DMS53 (cell line): ENCODE measurements around the gene ZNF670.

Source experiments
- DNase-seq: peaks from one replicate; lab custom pipeline; 2025; lab: John Stamatoyannopoulos, UW

The ZNF670 gene

DNA sequence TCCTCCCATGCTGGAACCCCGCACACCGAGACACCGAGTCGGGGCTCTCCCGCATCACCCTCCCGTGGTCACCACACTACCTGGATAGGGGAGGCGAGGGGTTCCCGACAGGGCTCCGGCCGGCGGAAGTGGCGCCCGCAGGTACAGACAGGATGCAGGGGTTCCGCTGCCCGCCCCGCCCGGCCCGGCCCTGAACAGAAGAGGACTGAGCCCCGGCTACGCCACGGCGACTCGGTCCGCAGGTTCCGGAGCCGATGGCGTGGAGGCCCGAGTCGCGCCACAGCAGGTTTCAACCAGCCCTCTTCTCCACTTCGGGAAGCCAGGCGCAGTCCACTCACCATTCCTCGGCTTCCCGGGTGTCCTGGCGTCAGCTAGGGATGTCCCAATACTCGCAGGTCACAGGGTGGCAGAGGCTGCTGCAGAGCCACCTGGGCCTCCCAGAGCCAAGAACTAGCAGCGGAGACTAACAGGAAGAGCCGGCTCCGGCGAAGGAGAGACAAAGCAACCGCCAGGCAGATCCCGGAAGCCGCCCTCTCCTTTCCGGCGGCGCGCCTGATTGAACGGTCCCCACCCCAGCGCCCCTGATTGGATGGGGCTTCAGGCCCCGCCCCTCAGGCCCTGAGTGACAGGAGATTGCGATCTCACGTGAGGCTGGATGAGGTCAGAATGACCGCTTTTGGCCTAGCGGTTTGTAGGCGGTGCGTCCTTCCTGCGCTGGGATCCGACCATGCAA is 25.4 kb upstream of the ZNF670 start, which contains the start of gene ZNF669:
Gene ZNF669, minus strand, starts transcription at position 498 of the 733 bp plus-strand sequence. Its CDS starts 157 bp downstream, at position 341.
- peak; percentile 99 for DNase-seq

DNA sequence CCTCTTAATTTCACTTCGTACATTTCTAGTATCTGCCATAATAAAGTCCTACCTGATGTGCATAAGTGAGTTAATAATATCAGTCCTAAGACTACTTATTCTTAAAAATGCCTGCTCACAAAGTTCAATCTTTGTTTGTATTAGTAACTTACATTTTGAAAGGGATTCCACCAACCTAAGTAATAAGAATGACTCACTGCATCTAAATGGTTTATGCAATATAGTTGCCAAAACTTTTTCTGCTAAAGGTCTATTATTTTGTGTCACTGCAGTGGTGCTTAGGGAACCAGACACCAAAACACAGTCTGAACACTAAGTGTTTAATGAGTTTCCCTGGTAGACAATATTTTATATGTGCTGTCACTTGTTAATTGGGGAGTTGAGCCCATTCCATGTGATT is 23.8 kb upstream of the ZNF670 start:
- no peak for DNase-seq

DNA sequence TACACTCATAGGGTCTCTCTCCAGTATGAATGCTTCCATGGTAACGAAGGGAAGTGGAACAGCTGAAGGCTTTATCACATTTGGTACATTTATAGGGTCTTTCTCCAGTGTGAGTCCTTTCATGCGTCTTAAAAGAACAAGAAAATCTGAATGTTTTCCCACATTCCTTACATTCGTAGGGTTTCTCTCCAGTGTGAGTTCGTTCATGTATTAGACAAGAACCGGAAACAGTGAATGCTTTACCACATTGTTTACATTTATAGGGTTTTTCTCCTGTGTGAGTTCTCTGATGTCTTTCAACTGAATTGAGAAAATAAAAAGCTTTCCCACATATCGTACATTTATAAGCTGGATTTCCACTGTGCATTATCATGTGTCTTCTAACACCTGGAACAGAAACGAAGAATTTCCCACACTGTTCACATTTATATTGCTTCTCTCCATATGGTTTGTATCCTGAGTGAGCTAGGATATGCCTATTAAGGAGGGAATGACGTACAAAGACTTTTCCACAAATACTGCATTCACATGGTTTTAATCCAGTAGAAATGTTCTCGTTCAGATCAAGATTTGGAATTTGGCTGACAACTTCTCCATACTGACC is 22.2 kb upstream of the ZNF670 start:
- no peak for DNase-seq

DNA sequence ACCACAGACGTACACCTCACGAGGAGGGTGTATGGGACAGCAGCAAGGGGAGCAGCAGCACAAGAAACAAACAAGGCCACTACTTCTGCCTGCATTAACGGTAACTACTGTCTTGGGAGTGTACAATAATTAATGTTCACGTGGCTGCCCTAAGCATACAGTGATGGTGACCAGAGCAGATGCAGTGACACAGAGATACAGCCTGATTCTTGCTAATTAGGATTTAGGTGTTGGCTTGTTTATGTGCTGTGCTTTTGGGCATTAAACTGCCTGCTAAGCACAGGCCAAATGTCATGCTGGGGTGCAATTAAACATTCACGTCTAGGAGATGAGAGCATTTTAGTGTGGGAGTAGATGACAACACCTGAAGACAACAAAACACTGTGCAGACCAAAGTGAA is 18.3 kb upstream of the ZNF670 start:
- DNase-seq = no peak

DNA sequence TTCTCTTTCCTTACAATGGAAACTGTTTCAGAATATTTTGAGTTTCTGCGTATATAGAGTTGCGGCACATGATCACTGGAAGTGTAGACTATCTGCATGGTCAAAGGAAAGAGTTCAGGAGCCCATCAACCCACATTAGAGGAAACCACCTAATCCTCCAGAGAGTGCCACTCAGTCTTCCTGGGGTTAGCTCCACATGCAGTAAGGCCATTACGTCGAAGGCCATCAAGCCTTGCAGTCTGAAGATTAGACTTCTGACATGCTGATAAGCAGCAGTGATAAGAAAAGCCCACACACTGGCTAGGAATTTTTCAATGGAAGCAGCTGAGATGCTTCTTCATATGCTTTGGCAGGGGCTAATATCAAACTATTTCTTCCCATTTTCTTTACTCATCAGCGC is 17.9 kb upstream of the ZNF670 start:
- DNase-seq = no peak

DNA sequence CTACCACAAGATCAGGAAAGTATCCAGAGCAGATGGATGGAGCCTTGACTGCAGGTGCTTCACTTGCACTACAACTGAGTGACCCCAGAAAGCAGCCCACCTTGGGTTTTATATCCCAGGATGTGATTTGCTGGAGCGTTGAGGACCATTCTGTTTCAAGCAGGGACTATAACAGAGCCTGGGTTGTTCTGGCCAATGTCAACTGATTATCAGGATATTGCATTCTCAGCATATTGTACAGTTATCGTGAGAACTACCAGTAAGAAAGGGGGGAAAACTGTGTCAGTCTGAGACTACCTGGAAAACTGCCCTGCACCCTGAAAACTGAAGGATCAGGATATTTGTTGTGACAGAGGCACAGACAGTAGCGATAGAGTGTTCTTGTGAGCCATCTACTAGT is 17.5 kb upstream of the ZNF670 start:
- DNase-seq = no peak

DNA sequence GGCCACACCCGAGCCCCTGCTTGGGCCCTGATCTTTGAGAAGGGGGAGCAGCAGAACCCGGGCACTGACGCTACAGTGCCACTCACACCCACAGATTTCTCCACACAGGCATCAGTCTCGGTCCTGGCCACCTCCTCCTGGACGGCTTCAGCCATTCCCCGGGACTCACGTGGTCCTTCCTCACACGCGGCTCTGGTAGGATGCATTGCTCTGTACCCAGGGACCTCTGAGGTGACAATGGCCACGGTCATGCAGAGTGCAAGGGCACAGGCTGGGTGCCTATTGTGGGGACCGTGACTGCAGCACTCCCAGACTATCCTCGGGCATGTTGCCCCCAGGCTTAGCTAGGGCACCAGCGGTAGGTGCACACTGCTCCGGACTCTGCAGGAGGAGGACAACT is 11.8 kb upstream of the ZNF670 start:
- no peak for DNase-seq

DNA sequence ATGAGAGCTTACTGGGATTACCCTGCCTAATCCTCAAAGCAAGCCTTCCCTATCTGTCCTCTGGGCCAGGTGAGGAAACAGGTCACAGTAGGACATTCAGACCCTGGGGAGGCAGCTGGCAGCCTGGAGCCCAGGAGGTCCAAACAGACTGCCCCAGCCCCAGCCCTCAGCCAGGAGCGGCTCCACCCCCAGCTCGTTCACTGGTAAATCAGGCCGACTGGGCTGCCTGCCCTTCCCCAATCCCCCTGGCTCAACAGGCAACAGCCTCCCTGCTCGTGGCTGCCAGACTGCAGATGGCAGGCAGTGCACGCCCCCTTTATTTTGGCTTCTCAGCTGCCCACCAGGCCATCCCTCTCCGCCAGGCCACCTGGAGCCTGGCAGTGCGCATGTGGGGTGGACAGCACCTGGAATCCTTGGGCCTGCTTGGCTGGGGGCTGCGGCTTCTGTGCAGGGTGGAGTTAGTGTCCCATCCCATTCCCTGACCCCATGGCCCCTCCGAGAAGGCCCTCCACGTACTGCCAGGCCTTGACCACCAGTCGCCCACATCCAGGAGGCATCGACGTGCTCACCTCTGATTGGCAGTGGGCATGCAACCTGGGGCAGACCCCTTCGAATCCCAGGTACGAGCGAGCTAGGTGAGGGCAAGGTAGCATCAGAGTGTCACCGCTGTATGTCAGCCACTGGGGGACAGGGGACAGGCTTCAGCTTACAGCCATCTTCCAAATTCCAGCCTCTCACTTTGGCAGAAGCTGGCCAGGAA is 11.2 kb upstream of the ZNF670 start:
- no peak for DNase-seq

DNA sequence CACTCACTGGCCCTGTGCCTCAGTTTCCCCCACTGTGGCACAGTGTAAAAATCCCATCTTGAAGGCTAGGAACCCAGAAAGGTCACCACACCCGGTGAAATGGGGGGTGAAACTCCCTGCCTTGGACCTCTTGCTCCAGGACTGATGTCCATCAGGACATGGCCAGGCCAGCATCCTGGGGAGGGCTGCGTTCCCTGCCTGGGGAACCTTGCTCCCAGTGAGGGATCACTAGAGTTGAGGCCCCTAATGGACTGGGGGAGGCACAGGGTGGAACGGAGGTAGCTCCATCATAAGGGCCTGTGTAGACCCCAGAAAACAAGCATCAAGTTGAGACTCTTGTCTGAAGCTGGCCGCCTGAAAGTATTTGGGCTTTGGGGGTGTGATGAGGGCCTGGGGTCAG is 10.4 kb upstream of the ZNF670 start:
- DNase-seq = no peak

DNA sequence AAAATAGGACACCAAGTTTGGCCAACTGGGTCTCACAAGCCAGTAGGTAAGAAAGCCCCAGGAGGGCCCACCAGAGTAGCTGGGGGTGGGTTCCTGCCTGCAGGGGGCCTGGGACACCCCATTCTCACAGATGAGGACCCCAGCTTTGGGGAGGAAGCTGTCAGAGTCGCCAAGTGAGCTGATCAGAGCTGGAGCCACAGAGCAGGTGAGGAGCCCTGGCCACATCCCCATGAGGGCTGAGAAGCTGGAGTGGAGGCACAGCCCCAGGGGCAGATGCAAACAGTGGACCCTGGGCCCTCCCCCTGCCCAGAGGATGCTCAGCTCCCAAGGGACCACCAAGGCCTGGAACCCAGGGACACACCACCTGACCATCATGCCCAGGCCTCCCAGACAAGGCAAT is 8.6 kb upstream of the ZNF670 start:
- no peak for DNase-seq

DNA sequence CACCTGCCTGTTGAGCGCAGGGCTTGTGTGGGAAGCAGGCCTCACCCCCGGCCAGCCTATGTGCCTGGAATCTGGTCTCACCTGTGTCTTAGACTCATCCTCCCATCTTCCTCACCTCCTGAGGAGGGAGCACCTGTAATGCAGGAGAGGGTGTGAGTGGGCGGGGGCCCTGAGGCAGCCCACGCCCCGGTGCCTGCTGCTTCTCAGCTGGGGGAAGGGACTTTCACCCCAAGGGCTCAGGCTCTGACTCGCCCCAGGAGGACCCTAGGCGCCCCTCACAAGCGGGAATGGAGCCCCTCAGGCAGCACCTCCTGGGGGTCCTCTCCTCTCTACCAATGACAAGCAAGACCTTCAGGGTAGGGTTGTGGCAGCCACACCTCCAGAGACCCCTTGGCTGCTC is 6.7 kb upstream of the ZNF670 start:
- no peak for DNase-seq

DNA sequence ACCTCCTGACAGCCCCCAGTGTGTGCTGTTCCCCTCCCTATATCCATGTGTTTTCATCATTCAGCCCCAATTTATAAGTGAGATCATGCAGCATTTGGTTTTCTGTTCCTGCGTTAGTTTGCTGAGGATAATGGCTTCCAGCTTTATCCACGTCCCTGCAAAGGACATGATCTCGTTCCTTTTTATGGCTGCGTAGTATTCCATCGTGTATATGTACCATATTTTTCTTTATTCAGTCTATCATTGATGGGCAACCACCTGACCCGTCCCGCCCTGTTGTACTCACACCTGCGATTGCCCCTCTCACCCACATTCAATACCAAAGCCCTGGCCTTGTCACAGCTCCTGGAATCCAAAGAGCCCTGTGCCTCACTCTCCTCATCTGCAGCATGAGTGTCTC is 6.2 kb upstream of the ZNF670 start:
- DNase-seq = no peak

DNA sequence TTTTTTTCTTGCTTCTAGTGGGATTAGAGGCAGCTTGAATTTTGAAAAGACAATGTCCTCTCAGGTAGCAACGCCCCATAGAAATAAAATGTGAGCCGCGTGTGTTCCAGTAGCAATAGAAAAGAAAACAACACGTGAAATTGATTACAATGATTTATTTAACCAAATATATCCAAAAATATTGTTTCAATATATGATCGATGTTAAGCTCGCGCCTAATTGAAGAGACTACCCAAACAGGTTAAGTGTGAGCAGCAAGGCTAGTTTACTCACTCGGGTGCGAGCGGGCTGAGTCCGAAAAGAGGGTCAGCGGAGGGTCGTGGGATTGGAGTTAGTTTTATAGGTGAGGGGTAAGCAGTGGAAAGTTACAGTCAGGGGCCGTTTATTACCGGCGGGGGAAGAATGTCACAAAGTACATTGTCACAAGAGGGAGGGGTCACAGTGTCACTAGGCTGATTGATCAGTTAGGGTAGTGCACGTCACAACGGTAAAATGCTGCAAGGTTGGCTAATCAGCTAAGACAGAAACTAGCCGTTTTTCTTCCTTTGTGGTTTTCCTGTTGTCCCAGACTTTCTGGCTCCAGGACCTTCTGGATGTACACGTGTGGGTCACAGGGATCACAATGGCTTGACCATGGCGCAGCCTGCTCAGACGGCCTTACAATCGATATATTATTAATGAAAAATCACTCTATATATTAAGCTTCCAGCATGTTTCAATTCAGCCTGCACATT is 697 bp upstream of the ZNF670 start:
- DNase-seq = peak; percentile 64

DNA sequence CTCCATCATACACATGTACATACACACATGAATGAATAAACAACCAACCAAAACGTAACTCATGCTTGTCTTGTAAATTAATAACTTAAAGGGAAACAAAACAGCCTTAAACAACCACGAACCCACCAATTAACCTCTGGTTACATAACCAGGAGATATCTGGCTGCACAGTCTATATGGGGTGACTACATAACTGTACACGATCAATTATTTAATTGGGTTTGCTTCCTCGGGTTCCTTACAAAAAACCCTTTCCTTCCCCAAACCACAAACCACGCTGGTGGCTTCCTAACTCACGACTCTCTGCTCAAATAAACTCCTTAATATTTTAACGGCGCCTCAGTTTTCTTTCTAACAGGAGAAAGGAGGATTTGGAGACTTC is 744 bp downstream of the ZNF670 start:
- peak; percentile 40 for DNase-seq

DNA sequence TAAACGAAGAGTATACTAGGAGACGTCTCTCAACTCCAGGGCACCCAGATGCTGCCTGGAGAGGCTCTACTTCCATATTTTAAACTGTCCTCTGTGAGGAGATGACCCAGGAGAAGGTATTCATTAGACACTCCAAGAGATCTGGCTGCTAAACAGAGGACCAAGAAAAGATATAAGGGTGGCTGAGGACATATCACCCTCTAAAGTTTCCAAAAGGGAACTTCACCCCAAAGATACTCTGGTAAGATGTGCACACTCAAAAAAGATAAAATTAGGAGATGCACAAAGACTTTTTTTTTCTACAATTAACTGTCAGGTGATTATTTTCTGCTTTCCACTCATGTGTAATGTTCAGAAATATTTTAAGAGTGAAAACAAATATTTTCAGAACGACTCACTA is 1.4 kb downstream of the ZNF670 start:
- no peak for DNase-seq

DNA sequence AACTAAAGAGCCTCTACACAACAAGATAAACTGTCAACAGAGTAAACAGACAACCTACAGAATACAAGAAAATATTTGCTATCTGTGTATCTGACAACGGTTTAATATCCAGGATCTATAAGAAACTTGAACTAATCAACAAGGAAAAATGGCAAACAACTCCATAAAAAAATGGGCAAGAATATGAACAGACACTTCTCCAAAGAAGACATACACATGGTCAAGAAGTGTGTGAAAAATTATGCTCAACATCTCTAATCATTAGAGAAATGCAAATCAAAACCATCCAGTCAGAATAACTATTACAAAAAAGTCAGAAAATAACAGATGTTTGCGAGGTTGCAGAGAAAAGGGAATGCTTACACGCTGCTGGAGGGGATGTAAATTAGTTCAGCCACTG is 8.0 kb downstream of the ZNF670 start:
- no peak for DNase-seq

DNA sequence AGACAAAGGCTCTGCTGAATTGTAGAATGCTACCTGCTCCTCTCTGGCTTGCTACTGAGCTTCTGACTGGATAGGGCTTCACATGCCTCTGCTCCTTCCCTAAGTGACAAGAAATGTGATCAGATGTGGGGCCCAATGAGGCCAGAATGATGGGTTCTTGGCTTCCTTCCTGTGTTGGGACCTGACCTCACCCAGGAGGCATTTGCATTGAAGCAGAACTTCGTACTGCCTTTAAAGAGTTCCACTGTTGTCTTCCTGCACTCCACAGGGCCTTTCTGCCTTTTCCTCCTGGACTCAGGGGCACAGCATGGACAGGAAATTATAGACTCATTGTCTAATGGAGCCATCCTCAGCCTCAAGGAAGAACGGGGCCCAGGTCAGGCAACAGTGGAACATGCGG is 14.3 kb downstream of the ZNF670 start:
- no peak for DNase-seq

DNA sequence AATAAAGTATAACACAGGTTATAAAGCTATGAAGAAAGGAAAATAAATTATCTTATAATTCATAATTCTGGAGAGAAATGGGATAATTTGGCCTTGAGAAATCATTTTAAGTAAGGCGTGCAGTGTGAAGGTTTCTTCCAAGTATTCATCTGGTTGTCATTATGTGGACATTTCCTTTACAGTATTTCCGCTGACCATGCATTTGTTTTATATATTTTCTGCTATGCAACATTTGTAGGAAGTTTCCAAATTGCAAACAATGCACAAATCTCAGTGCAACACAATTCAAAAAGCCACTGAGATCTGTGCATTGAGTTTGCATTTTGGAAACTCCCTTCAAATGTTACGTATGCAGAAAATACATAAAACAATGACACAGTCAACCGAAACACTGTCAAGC is 17.8 kb downstream of the ZNF670 start:
- DNase-seq = no peak

DNA sequence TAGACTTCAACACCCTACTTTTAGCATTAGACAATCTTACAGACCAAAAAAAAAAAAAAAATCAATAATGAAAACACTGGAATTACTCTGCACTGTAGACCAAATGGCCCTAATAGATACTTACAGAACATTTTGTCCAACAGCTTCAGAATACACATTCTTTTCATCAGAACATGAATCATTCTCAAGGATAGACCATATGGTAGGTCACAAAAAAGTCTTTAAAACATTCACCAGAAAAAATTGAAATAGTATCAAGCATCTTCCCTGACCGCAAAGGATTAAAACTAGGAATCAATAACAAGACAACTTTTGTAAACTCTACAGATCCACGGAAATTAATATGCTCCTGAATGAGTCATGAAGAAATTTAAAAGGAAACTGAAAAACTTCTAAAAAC is 22.5 kb downstream of the ZNF670 start:
- no peak for DNase-seq

DNA sequence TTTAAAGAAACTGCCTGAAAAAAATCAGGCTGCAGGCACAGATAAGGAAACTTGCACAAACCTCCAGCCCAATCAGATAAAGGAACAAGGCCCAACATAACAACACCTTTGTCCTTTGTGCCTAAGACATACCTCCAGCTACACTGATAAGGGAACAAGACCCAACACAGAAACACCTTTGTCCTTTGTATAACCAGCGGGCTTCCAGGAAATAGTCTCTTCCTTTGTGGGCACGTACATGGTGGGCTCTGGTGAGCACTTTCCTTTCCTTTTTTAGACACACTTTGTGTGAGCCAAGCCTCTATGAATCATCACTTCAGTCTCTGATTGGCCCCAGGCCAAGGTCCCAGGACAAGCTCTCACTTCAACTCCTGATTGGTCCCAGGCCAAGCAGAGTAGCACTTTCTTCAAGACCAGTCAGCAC is 23.6 kb downstream of the ZNF670 start:
- peak; percentile 18 for DNase-seq

DNA sequence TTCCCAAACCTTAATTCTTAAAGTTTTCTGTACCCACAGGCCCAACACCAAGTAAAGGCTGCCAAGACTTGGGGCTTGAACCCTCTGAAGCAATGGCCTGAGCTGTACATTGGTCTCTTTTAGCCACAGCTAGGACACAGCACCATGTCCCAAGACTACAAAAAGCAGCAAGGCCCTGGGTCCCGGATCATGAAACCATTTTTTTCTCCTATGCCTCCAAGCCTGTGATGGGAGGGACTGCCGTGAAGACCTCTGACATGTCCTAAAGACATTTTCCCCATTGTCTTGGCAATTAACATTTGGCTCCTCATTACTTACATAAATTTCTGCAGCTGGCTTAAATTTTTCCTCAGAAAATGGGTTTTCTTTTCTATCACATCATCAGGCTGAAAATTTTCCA is 30.9 kb downstream of the ZNF670 start:
- no peak for DNase-seq

DNA sequence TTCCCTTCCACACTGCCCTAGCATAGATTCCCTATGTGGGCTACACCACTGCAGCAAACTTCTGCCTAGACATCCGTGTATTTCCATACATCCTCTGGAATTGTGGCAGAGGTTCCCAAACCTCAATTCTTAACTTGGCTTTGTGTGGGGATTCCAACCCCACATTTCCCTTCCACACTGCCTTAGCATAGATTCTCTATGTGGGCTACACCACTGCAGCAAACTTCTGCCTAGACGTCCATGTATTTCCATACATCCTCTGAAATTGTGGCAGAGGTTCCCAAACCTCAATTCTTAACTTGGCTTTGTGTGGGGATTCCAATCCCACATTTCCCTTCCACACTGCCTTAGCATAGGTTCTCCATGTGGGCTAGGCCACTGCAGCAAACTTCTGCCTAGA is 31.4 kb downstream of the ZNF670 start:
- no peak for DNase-seq

DNA sequence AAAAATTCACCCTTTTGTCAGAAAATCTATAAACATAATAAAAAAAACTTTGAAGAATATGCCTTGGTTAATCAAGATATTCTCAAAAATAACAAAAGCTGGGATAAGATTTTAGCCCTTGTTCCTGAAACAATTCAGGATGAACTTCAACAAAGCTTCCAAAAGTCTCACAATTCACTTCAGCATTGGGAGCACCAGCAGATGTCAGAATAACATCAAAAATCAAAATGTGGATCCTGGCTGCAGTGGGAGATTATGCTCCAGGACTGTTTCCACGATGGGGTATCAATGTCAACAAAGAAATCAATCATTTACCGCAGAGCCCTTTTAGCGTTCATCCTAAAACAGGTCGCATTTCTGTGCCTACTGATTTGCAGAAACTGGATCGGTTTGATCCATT is 35.2 kb downstream of the ZNF670 start:
- no peak for DNase-seq
